Measurements from ENCODE around the gene OSBPL6.
"Not testable (repeated sequence)": the region's sequence is repeated elsewhere in the genome, so short reads cannot be mapped to it uniquely, and the experiment has no call there.

The OSBPL6 gene

GRCh38 chr2:178193823-178194599 lies at the start of gene OSBPL6:
Gene OSBPL6, plus strand, starts transcription at chr2:178194512. Its CDS starts 111,673 bp downstream, at chr2:178306185.
- H3K27me3 ChIP-seq: peaks cover 40 to 61% (median 55%) of the 10 kb centered on the region in 11 experiments
- no peak for TF ChIP-seq Cebpa-rat (IDR thresholded peaks at IDR 0.05)
- peak within 1 kb of the TSS; percentile 77 to 91 (median 84) for H3K4me3 ChIP-seq
- peaks cover 0 to 3% (median 0%) of the 10 kb centered on the region in 11 experiments; a peak in 4 of 22 replicates for H4K20me1 ChIP-seq
- H3K4me2 ChIP-seq: peak within 1 kb of the TSS; percentile 86 to 100 (median 98)
- H3K36me3 ChIP-seq: no peaks in the 10 kb centered on the region
- no peaks in the 10 kb centered on the region for H3K9me3 ChIP-seq (replicated peaks in 1 of 11)
- H3K27ac ChIP-seq: peak within 1 kb of the TSS in 5 of 11 experiments; percentile 26 to 41 (median 34); a peak in 7 of 22 replicates
- peak within 1 kb of the TSS; percentile 53 to 80 (median 71) for H3K9ac ChIP-seq
- H3K4me1 ChIP-seq: peaks cover 6 to 12% (median 8%) of the 10 kb centered on the region in 10 experiments; a peak in 10 of 20 replicates

- H3K27ac ChIP-seq: peak overlapping the region in 1 of 11 experiments; percentile 17; a peak in 1 of 22 replicates
- peaks cover 0 to 10% (median 0%) of the 10 kb centered on the region in 10 experiments; a peak in 4 of 20 replicates for H3K4me1 ChIP-seq
- no peaks in the 10 kb centered on the region for H3K27me3 ChIP-seq
- H3K36me3 ChIP-seq: no peaks in the 10 kb centered on the region
- peaks cover 17 to 21% (median 19%) of the 10 kb centered on the region in 11 experiments for H3K9me3 ChIP-seq (replicated peaks in 1 of 11)
- TF ChIP-seq Cebpa-rat (IDR thresholded peaks at IDR 0.05): no peak
- H4K20me1 ChIP-seq: no peaks in the 10 kb centered on the region
- no peak overlapping the region for H3K9ac ChIP-seq
- peak overlapping the region in 2 of 11 experiments; percentile 47 to 52; a peak in 2 of 22 replicates for H3K4me2 ChIP-seq
- H3K4me3 ChIP-seq: no peak overlapping the region
These were observed 42.3 kb upstream of the OSBPL6 start for GRCh38 chr2:178152033-178152432.

GRCh38 chr2:178152542-178152941 lies 41.8 kb upstream of the OSBPL6 start:
- H3K27me3 ChIP-seq: no peaks in the 10 kb centered on the region
- no peak overlapping the region for H3K27ac ChIP-seq
- no peak overlapping the region for H3K9ac ChIP-seq

GRCh38 chr2:178152977-178153376 lies 41.3 kb upstream of the OSBPL6 start:
- TF ChIP-seq Cebpa-rat (IDR thresholded peaks at IDR 0.05): no peak
- H3K4me1 ChIP-seq: peaks cover 0 to 15% (median 0%) of the 10 kb centered on the region in 10 experiments; a peak in 5 of 20 replicates
- H3K4me2 ChIP-seq: no peak overlapping the region
- no peaks in the 10 kb centered on the region for H3K27me3 ChIP-seq
- no peaks in the 10 kb centered on the region for H3K36me3 ChIP-seq
- no peak overlapping the region for H3K9ac ChIP-seq
- H3K4me3 ChIP-seq: no peak overlapping the region
- H3K27ac ChIP-seq: no peak overlapping the region
- H3K9me3 ChIP-seq (replicated peaks in 1 of 11): peaks cover 17 to 27% (median 19%) of the 10 kb centered on the region in 11 experiments
- H4K20me1 ChIP-seq: no peaks in the 10 kb centered on the region

More at GRCh38 chr2:178152542-178152941, 41.8 kb upstream of the OSBPL6 start:
- H3K4me1 ChIP-seq: peaks cover 0 to 11% (median 0%) of the 10 kb centered on the region in 10 experiments; a peak in 4 of 20 replicates
- no peaks in the 10 kb centered on the region for H3K36me3 ChIP-seq
- peaks cover 17 to 23% (median 19%) of the 10 kb centered on the region in 11 experiments for H3K9me3 ChIP-seq (replicated peaks in 1 of 11)
- H3K4me2 ChIP-seq: peak overlapping the region in 2 of 11 experiments; percentile 47 to 52; a peak in 2 of 22 replicates
- TF ChIP-seq Cebpa-rat (IDR thresholded peaks at IDR 0.05): no peak
- H4K20me1 ChIP-seq: no peaks in the 10 kb centered on the region
- H3K4me3 ChIP-seq: no peak overlapping the region

GRCh38 chr2:178153878-178154277 lies 40.4 kb upstream of the OSBPL6 start:
- H3K4me2 ChIP-seq, H3K9ac ChIP-seq, H3K27ac ChIP-seq, H3K36me3 ChIP-seq, H3K27me3 ChIP-seq, H3K4me3 ChIP-seq, H4K20me1 ChIP-seq: not testable (repeated sequence)
- peaks cover 0 to 21% (median 0%) of the 10 kb centered on the region in 10 experiments; a peak in 5 of 20 replicates for H3K4me1 ChIP-seq
- peaks cover 17 to 27% (median 19%) of the 10 kb centered on the region in 11 experiments for H3K9me3 ChIP-seq (replicated peaks in 1 of 11)

GRCh38 chr2:178155524-178155923 lies 38.8 kb upstream of the OSBPL6 start:
- H3K36me3 ChIP-seq: no peaks in the 10 kb centered on the region
- no peak overlapping the region for H3K4me3 ChIP-seq
- no peak overlapping the region for H3K9ac ChIP-seq
- no peaks in the 10 kb centered on the region for H4K20me1 ChIP-seq
- TF ChIP-seq Cebpa-rat (IDR thresholded peaks at IDR 0.05): no peak
- H3K27me3 ChIP-seq: no peaks in the 10 kb centered on the region
- no peak overlapping the region for H3K27ac ChIP-seq
- no peak overlapping the region for H3K4me2 ChIP-seq
- H3K9me3 ChIP-seq (replicated peaks in 1 of 11): peaks cover 17 to 27% (median 19%) of the 10 kb centered on the region in 11 experiments
- H3K4me1 ChIP-seq: peaks cover 0 to 21% (median 0%) of the 10 kb centered on the region in 10 experiments; a peak in 5 of 20 replicates

- Histone ChIP-seq H3K9ac (no peak overlapping the region), H3K4me2 (peak overlapping the region in 2 of 11 experiments; percentile 28 to 36; a peak in 2 of 22 replicates), H3K4me3 (no peak overlapping the region), H3K27me3 (no peaks in the 10 kb centered on the region), H4K20me1 (no peaks in the 10 kb centered on the region), H3K9me3 (replicated peaks in 1 of 11) (peaks cover 17 to 27% (median 19%) of the 10 kb centered on the region in 11 experiments), H3K4me1 (peaks cover 0 to 12% (median 0%) of the 10 kb centered on the region in 10 experiments; a peak in 4 of 20 replicates), H3K36me3 (no peaks in the 10 kb centered on the region), H3K27ac (no peak overlapping the region)
- no peak for TF ChIP-seq Cebpa-rat (IDR thresholded peaks at IDR 0.05)
These were observed 36.7 kb upstream of the OSBPL6 start for GRCh38 chr2:178157574-178157973.

- no peak for TF ChIP-seq Cebpa-rat (IDR thresholded peaks at IDR 0.05)
- H3K27ac ChIP-seq: no peak overlapping the region
These were observed 34.3 kb upstream of the OSBPL6 start for GRCh38 chr2:178159966-178160365.

GRCh38 chr2:178160601-178161000 lies 33.7 kb upstream of the OSBPL6 start:
- H3K27me3 ChIP-seq: no peaks in the 10 kb centered on the region

More at GRCh38 chr2:178159966-178160365, 34.3 kb upstream of the OSBPL6 start:
- H3K36me3 ChIP-seq: no peaks in the 10 kb centered on the region
- no peak overlapping the region for H3K4me3 ChIP-seq
- H3K4me1 ChIP-seq: peaks cover 0 to 29% (median 3%) of the 10 kb centered on the region in 10 experiments; a peak in 8 of 20 replicates
- peaks cover 9 to 16% (median 11%) of the 10 kb centered on the region in 11 experiments for H3K9me3 ChIP-seq (replicated peaks in 1 of 11)
- no peaks in the 10 kb centered on the region for H4K20me1 ChIP-seq
- no peaks in the 10 kb centered on the region for H3K27me3 ChIP-seq
- no peak overlapping the region for H3K9ac ChIP-seq
- no peak overlapping the region for H3K4me2 ChIP-seq

More at GRCh38 chr2:178160601-178161000, 33.7 kb upstream of the OSBPL6 start:
- peaks cover 3 to 10% (median 4%) of the 10 kb centered on the region in 11 experiments; a peak in 21 of 22 replicates for H3K9me3 ChIP-seq (replicated peaks in 1 of 11)
- no peaks in the 10 kb centered on the region for H3K36me3 ChIP-seq
- peaks cover 0 to 29% (median 3%) of the 10 kb centered on the region in 10 experiments; a peak in 8 of 20 replicates for H3K4me1 ChIP-seq
- no peak for TF ChIP-seq Cebpa-rat (IDR thresholded peaks at IDR 0.05)
- no peak overlapping the region for H3K9ac ChIP-seq
- no peaks in the 10 kb centered on the region for H4K20me1 ChIP-seq
- H3K4me2 ChIP-seq: no peak overlapping the region
- H3K4me3 ChIP-seq: no peak overlapping the region
- H3K27ac ChIP-seq: no peak overlapping the region

All from BLaER1 treated with 17β-estradiol and CSF1 and Interleukin-3, amounts not matched to agents 10 nM and 100 nM (cell line).